GM19452 (cell line): Measurements from ENCODE around the gene MAVS.

Source experiments
- ATAC-seq: cut with Tn5 transposase; IDR thresholded peaks from one replicate; pipeline ENCODE4 v1.9.1; 2021; ENCODE audit not compliant: unreplicated experiment

Gene MAVS

GRCh38 chr20:3906744-3907721 is 60.4 kb downstream of the MAVS start:
- peak; percentile 88 for ATAC-seq

DNA sequence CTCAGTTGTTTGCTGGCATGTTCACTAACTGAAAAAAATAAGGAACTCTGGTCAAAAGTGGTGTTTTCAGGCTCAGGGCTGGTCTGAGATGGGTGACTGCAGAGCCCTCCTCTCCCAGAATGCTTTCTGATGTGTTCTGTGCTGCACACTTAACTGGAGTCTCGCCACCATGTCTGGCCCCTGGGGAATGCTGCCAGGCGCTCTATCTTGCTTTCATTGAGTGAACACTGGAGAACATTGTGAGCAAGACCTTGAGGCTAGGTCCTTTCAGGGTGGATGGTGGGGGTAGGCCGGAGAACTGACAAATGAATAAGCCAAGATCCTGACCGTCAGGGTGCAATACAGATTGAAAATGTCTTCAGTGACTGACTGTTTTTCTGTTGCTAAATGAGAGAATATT is 62.0 kb downstream of the MAVS start:
- ATAC-seq = no peak

- no peak for ATAC-seq
Measured at GRCh38 chr20:3909952-3910366, 63.3 kb downstream of the MAVS start.

- ATAC-seq = no peak
Measured at GRCh38 chr20:3910853-3911252, 64.2 kb downstream of the MAVS start.

DNA sequence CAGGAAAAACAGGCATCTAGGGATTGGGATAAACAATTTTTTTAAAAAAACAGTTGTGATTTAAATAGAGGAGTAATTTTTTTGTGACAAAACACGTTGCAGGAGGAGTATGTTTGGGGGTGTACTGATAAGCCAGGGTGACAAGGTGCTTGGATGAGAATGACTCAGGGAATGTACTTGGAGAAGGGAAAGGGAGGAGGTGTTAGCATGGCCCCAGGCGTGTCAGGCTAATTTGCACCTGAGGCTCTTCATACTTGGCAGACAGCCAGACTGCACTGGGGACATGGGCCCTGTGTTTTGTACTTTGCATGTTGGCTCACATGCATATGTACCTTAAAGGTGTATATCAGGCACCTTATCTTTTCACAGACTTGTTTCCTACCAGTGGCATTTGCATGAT is 65.3 kb downstream of the MAVS start:
- no peak for ATAC-seq

DNA sequence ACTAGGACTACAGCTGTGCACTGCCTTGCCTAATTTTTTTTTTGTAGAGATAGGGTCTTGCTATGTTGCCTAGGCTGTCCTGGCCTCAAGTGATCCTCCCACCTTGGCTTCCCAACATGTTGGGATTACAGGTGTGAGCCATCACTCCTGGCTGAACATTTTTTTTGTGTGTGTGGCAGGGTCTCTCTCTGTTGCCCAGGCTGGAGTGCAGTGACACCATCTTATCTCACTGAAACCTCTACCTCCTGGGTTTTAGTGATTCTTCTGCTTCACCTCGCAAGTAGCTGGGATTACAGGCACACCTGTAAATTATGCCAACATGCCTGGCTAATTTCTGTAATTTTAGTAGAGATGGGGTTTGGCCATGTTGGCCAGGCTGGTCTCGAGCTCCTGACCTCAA is 67.8 kb downstream of the MAVS start:
- no peak for ATAC-seq

DNA sequence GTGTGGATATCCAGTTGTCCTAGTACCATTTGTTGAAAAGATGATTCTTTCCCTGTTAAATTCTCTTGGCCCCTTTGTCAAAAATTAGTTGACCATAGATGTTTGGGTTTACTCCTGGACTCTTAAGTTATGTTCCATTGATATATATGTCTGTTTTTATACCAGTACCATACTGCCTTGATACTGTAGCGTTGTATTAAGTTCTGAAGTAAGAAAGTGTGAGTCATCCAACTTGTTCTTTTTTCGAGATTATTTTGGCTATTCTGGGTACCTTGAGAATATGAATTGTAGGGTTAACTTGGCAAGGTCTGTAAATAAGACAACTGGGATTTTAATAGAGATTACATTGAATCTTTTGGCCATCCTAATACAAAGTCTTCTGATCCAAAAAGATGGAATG is 69.1 kb downstream of the MAVS start:
- no peak for ATAC-seq

DNA sequence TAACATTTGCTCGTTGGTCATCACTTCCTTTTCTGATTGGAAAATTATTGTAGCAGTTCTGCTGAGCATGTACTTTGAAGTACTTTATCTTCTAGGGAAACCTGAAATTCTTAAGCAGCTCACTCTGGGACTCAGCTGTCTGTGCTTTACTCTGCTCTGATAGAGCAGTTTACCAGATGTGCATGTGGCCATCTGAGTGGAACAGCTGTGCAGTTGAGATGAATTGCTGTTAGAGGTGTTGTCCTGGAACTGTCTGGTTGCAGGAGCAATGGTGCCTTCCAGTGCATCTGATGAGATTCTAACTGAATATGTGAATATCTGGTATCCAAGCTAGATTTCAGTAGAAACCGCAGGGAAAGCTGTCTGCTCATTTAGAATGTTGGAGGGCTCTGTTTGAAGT is 69.7 kb downstream of the MAVS start:
- no peak for ATAC-seq

- ATAC-seq = no peak
Measured at GRCh38 chr20:3919352-3919751, 72.7 kb downstream of the MAVS start.

GRCh38 chr20:3922223-3922982 is 75.8 kb downstream of the MAVS start:
- ATAC-seq = no peak

- no peak for ATAC-seq
Measured at GRCh38 chr20:3922983-3923339, 76.3 kb downstream of the MAVS start.

GRCh38 chr20:3923818-3924217 is 77.2 kb downstream of the MAVS start:
- ATAC-seq = no peak

DNA sequence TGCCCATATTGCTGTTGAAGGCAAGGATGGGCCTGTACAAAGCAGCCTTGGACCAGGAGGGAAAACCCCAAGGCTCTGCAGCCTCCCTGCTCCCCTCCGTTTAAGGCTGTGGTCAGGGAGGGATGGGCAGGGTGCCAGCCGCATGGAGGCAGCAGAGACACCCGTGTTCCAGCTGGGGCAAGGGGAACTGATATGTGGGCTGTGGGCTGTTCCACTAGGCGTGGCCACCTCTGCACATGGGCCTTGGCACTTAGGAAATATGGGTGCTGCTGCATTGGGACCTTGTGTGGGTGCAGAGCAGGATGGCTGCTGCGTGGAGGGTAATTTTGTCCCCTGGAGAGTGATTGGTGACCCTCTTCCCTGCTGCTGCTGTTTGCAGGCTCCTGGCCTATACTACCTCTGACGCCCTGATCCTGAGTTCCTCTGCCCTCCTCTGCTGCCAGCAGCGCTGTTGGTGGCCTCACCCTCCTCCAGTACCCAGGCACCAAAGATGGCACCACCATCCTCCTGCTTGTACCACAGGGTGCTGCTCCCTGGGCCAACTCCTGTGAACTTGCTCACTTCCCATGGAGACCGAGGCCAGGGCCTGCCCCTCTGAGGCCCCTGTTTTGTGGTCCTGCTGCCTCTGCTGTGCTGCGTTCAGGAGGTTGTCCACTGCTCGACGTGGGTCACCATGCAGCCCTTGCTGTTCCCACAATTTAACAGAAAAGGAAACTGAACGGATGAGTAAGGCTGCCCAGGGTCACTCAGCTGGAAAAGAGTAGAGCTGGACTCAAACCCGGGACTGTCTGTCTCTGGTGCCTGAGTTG is 77.9 kb downstream of the MAVS start:
- no peak for ATAC-seq

DNA sequence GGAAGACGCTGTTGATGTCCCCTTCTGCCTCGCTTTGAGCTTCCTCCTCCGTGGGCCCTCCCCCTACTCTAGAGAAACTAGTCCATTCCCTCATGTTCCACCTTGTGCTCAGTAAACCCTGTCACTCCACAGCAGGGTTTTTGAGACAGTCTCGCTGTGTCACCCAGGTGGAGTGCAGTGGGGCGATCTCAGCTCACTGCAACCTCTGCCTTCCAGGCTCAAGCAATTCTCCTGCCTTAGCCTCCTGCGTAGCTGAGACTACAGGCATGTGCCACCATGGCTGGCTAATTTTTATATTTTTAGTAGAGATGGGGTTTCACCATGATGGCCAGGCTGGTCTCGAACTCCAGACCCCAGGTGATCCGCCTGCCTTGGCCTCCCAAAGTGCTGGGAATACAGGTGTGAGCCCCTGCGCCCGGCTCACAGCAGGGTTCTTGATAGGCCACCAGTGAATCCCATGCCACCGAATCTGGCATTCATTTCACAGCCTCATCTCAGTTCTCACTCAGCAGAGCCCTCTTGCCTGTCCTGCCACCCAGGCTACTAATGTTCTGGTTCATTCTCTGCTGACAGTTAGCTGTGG is 78.6 kb downstream of the MAVS start:
- ATAC-seq = no peak
